Measurements from ENCODE around the gene CPO.

CPO gene

GRCh38 chr2:207014424-207014823 is 75.1 kb downstream of the CPO start:
- DNase-seq (ENCODE audit: low spot score) = no peak

GRCh38 chr2:207015901-207016300 is 76.6 kb downstream of the CPO start:
- no peak for DNase-seq (ENCODE audit: low spot score)
